Measurements from ENCODE around the gene NIPAL3.
"Not testable (repeated sequence)": the region's sequence is repeated elsewhere in the genome, so short reads cannot be mapped to it uniquely, and the experiment has no call there.

The NIPAL3 gene

DNA sequence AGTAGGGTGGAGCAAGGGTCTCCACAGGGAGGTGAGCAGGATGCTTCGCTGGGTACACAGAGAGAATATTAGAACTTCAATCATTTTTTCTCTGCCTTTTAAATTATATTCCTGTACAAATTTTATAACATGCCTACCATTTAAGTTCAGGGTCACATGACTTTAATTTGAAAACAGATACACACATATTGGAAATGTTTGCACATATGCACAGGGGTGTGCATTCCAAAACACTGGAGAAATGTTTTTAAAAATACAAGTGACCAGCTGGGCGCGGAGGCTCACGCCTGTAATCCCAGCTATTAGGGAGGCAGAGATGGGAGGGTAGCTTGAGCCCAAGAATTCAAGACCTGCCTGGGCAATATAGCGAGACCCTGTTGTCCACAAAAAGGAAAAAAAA lies 39.7 kb downstream of the NIPAL3 start:
- FAIRE-seq (no peak), DNase-seq (ENCODE audit: low spot score) (no peak)

DNA sequence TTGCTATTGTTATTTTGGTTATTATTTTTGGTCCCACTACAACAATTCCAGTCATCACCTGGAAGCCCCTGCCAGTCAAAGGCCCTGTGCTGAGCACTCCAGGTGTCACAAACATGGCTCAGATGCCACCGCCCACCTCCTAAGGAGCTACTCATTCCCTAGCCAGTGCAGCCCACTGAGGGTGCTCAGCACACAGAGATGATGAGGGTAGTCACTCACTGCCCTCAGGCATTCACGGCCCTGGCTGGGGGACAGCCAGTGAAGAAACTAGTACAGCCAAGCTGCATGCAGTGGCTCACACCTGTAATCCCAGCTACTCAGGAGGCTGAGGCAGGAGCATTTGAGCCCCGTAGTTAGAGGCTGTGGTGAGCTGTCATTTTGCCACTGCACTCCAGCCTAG lies 42.3 kb downstream of the NIPAL3 start:
- DNase-seq (ENCODE audit: low spot score) (no peak), FAIRE-seq (no peak)

DNA sequence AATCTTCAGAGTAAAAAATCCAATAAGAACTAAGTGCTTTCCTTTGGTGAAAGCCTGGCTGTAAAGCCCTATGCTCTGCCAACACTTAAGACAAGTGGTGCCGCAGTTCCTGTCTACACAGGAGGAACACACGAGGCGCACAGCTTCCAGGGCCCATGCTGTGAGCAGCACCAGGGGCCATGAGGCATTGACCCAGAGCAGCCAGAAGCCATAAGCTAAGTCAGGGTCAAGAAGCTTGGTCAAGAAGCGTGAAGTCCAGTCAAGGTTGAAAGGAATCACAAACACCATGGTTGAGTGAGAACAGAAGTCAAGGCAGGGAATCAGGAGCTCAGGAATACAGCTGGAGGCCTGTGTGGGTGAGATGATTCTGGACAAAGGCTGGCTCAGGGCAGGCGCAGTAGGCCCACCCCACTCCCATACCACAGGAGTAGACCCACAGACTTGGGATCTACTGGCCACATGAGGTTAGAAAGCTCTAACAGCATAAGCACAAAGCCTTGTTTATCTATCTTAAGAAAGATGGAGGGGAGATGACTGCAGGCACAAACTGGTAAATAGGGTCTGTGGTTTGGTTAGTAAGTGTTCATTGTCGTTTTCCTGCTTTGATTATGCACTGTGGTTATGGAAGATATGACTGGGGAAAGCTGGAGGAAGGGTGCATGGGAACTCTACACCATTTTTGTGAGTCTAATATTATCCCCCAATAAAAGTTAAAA lies 44.1 kb downstream of the NIPAL3 start:
- DNase-seq (ENCODE audit: low spot score) (no peak), FAIRE-seq (no peak)

DNA sequence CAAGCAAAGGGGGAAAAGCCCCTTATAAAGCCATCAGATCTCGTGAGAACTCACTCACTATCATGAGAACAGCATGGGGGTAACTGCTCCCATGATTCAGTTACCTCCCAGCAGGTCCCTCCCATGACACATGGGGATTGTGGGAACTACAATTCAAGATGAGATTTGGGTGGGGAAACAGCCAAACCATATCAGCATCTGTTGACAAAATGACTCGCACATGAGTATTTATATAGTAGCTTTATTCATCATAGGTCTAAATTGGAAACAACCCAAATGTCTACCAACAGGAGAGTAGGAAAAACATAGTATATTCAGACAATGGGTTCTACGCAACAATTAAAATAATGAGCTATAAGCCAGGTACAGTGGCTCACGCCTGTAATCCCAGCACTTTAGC lies 46.5 kb downstream of the NIPAL3 start:
- FAIRE-seq; DNase-seq (ENCODE audit: low spot score): not testable (repeated sequence)

DNA sequence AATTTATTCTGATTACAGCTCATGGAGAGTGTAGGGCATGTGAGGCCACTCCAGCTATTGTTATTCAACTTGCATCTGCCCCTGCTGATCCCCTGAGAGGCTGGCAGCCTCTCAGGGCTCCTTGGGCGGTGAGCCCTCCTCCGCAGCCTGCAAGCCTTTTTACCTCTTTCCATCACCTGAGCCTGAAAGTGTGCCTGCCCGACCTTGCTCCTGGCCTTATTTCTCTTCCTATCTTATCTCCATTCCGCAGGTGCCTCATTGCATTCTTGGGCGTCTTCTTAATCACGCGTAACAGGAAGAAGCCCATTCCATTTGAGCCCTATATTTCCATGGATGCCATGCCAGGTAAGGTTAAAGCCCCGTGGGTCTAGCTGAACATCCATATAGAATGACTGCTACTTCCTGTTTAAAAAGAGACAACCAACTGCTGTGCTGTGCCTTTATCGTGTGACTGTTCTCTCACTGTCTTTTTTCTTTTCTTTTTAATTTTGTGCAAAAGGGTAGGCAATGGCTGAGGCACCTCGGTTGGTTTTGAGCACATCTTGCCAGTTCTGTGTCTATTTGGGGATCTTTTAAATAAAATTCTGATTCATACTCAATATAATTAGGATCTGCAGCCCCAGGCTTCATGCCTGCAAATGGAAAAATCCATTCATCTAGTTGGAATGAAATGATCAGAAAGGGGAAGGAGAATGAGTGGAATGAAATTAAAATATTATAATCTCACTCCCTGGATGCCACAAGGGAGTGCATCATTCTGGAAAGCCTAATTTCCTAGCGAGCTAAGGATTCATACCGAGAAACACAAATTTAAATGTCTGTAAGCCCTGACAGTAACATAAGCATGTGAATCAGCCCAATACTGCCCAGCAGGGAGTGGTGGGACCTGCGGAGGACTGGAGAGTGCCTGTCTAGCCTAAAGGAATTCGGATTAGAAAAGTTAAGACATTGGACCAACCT lies 48.5 kb downstream of the NIPAL3 start:
- no peak for DNase-seq (ENCODE audit: low spot score)
- FAIRE-seq = no peak

DNA sequence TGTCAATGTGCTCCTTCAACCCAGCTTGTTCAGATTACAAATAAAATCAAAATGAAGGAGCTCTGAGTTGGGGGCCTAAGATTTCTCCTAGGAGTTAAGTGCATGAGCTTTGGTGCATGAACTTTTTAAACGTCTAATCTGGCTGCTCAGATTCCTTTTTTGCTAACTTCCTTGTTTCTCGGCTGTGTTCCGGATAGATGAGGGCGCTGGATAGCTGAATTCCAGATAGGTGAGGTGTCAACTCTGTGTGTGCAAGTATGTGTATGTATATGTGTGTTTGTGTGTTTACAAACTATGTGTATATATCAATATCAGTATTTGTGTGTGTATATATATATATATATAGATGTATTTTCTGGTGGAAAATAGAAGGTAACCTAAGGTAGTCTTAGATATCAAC lies 49.5 kb downstream of the NIPAL3 start:
- FAIRE-seq (no peak), DNase-seq (ENCODE audit: low spot score) (no peak)

DNA sequence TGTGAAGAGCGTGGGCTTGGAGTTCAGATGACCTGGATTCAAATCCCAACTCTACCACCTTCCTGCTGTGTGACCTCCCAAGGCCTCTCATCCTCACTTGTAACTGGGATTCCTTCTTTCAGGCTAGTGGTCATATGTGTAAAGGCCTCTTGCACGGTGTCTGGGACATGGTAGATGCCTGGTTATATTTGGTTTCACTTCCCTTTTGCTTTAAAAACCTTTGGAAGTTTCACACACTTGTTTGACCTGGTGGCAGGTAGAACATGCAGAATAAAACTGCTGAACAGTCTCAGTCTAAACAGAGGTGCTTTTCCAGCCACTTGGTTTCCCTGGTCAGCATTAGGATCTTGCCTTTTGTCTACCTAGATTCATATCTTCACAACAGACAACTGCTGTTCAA lies 50.0 kb downstream of the NIPAL3 start:
- DNase-seq (ENCODE audit: low spot score) = no peak
- FAIRE-seq = no peak

DNA sequence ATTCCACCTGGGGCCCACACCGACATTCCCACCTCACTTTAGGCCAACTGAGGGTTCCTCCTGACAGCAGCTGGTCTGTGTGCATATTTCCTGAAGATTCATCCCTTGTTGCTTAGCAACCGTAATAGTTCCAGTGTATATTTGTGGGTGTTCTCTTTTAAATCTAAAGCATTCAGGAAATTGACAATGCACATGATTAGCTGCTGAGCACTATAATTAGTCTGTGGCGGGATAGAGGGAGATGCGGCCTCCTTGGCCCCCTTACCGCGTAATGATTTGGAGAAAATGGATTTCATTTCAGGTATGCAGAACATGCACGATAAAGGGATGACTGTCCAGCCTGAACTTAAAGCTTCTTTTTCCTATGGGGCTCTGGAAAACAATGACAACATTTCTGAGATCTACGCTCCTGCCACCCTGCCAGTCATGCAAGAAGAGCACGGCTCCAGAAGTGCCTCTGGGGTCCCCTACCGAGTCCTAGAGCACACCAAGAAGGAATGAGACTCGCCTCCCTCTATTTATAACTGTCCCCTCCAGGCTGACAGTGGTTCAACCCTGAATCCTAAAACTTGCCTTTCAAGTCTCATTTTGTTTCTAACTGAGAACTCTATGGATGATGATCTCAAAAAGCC lies 53.2 kb downstream of the NIPAL3 start:
- DNase-seq (ENCODE audit: low spot score) = no peak
- no peak for FAIRE-seq

DNA sequence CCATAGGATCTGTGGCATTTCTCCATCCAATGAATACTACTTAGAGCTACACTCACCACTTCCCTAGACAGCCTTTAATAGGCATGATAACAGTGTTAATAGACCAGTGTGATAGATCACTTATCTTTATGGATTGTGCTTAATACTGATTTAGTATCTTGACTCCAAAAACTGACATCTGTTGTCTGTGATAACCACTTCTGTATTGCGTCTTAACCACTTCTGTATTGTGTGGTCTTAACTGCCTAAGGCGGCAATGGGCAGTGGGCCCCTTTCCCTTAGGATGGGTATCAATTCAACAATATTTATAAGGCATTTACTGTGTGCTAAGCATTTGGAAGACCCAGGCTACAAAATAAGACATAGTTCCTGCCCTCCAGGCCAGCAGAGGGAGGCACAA lies 55.0 kb downstream of the NIPAL3 start:
- DNase-seq (ENCODE audit: low spot score) = no peak
- no peak for FAIRE-seq

DNA sequence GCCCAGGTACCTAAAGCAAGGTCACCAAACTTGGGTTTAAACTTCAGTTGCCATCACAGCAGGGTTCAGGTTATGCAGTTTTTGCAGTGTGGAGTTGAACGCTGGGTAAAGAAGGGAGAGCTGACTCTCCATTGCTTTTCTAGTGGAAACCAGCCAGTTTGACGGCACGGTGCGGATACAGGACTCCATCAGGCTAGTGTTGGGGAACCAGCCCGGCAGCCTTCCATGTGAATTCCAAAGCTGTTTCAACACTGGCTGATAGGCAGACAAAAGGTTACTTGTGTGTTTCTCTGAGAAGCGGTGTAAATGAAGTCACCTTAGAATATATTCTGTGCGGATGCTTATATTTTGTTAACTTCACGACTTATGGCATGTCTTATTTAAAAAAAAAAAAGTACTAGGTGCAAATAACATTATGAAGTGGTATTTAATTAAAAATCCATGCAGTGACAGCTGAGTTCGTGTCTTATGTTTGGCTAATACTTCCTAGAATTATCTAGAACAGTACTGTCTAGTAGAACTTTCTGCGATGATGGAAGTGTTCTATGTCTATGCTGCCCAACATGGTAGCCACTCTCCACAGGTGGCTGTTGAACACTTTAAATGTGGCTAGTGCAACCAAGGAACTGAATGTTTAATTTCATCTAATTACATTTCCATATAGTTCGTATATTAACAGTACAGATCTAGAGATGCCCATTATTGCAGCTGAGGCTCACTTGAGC lies 57.1 kb downstream of the NIPAL3 start:
- DNase-seq (ENCODE audit: low spot score) = no peak
- no peak for FAIRE-seq

DNA sequence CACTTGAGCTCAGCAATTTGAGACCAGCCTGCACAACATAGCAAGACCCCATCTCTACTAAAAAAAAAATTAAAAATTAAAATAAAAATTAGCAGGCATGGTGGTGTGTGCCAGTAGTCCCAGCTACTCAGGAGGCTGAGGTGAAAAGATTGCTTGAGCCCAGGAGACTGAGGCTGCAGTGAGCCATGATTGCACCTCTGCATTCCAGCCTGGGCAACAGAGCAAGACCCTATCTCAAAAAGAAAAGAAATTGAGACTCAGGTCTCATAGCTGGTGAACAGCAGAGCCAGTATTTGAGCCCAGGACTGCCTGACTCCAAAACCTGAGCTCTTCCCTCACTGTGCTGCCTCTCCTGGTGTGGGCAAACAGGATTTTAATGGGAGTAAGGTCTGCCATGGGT lies 58.6 kb downstream of the NIPAL3 start:
- no peak for FAIRE-seq
- no peak for DNase-seq (ENCODE audit: low spot score)

DNA sequence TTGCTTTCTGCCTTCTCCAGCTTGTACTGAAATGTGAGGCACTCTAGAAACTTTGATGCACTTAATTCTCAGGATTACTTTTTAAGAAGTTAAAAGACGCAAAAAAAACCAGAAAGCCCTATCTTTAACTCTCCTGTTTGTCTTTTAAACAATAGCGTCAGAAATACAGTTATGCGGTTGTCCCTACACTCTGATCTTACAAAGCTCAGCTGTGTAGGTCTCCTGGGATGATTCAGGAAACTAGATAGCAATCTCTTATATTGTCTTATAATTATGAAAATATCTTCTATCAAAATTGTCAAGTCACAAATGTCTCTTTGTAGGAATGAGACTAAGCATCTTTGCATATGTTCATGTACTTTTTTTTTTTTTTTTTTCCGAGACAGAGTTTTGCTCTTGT lies 60.1 kb downstream of the NIPAL3 start:
- no peak for FAIRE-seq
- DNase-seq (ENCODE audit: low spot score) = no peak

DNA sequence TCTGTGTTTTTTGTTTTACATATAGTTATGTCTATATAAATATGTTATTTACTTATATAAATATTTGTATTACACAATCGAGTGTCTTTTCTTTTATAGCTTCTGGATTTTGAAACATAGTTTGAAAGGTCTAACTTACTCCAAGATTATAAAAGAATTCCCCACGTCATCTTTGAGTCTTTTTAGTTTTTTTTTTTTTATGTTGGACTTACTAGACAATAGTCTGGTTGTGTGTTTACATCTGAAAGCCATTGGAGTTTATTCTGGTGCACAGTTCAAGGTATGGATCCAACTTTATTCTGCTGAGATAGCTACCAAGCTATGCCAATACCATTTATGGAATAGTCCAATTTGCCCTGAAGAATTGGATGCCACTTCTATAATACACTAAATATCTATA lies 61.0 kb downstream of the NIPAL3 start:
- DNase-seq (ENCODE audit: low spot score) (no peak), FAIRE-seq (no peak)

DNA sequence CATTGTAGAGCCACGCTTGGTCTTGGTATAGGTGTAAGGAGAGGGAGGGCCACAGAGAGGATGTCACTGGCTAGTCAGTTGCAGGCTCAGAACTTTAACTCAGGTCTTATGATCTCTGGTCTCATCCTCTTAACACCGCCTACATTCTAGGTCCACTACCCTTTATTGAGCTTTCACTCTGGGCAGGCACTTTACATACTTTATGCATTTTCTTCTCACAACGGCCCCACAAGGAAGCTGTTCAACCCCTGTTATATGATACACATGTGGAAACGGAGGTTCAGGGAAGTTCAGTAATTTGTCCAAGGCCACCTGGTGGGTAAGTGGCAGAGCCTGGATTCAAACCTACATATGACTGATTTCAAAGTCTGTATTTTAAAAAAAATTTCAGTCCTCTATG lies 61.7 kb downstream of the NIPAL3 start:
- FAIRE-seq = no peak
- no peak for DNase-seq (ENCODE audit: low spot score)

DNA sequence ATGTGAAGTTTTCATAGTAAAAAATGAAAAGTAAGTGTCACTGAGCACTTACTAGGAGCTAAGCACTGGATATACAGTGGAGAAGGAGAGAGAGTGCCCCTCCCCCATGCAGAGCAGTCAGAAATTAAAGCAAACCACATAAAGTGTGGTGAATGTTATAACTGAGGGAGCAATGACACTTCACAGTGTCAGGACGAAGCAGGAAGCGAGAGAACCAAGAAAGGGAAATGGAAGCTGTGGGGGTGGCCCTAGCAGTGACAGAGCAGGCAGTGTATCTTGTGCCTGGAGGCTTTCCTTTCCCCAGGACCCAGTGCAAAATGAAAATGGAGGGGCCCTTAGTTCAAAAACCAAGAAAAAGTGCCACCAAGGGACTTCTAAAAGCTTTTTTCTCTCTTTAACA lies 65.5 kb downstream of the NIPAL3 start:
- no peak for FAIRE-seq

DNA sequence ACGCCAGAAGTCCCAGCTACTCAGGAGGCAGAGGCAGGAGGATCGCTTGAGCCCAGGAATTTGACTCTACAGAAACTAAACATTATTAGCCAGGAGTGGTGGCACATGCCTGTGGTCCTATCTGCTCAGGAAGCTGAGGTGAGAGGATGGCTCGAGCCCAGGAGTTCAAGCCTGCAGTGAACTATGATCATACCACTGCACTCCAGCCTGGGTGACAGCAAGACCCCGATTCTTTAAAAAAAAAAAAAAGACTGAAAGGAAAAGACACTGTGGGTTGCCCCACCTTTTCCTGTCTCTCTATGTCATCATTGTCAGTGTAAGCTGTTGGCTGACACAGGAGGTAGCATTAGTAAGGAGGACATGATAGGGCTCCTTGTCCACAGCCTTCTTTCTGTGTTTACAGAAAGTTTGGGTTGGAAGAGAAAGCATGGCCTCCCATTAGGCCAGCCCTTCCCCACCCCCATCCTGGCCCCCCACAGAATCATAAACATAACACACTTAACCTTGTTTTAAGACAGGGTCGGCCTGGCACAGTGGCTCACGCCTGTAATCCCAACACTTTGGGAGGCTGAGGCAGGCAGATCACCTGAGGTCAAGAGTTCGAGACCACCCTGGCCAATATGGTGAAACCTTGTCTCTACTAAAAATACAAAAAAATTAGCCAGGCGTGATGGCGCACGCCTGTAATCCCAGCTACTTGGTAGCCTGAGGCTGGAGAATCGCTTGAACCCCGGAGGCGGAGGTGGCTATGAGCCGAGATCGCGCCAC lies 66.4 kb downstream of the NIPAL3 start:
- no peak for FAIRE-seq
- no peak for DNase-seq (ENCODE audit: low spot score)

More for the DNA sequence above, 65.5 kb downstream of the NIPAL3 start:
- DNase-seq (ENCODE audit: low spot score) = no peak

DNA sequence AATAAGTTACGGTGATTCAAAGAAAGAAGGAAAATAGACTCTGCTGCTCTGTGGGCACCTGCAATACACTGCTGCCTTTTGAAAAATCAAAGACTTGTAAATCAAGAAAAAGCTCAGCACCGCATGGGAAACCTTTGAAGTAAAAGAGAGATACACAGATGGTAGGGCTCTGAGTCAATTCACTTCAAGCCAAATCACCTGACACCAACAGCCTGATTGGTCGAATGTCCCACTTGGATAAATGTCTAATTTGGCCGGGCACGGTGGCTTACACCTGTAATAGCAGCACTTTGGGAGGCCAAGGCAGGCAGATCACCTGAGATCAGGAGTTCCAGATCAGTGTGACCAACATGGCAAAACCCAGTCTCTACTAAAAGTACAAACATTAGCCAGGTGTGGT lies 67.8 kb downstream of the NIPAL3 start:
- no peak for FAIRE-seq
- DNase-seq (ENCODE audit: low spot score) = no peak

DNA sequence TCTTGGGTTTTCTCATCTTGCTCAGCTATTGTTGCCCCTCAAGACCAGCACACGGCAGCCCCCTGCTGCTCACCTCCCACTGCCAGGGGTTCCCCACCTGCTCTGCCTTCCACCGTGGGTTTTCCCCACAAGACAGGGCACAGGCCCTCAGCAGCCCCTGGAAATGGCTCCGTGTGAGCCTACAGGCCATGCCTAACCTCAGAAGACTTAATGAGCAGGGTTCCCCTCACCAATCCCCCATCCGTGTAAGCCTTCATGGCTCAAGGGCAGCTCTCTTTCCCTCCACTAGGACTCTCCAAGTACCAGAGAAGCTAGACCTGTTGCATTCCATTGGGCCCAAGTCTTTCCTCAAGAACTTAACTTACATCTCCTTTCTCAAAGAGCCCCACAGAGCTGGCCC lies 68.6 kb downstream of the NIPAL3 start:
- FAIRE-seq (no peak), DNase-seq (ENCODE audit: low spot score) (no peak)

DNA sequence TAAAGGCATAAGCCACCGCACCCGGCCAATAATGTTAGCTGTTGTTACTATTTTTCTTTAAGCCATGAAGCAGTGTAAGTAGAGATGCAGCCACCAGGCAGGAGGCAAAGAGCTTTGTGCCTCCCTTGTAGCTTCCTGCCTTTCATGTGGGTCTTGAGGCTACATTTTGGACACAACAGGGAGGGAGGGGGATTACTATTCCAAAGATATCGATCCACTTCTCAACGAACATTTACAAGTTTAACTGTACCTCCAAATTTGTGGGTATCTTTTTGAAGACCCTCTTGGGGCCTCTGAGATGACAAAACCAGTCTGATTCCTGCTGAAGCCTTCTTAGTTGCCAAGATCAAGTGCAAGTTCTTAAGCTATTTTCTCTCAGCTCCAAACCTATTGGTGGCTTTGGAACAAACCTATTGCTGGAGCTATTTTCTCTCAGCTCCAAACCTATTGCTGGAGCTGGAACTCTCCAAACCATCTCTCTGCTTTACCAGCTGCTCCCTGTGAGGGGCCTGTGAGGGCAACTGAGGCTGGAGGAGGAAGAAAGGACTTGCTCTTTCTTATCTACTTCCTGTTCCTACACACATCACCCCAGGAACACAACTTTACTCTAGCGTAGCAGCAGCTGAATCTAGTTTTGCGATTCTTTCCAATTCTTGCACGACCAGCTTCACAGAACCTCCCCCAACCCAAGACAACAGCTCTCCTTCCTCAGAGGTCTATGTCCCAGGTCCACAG lies 70.9 kb downstream of the NIPAL3 start:
- DNase-seq (ENCODE audit: low spot score) (no peak), FAIRE-seq (no peak)

DNA sequence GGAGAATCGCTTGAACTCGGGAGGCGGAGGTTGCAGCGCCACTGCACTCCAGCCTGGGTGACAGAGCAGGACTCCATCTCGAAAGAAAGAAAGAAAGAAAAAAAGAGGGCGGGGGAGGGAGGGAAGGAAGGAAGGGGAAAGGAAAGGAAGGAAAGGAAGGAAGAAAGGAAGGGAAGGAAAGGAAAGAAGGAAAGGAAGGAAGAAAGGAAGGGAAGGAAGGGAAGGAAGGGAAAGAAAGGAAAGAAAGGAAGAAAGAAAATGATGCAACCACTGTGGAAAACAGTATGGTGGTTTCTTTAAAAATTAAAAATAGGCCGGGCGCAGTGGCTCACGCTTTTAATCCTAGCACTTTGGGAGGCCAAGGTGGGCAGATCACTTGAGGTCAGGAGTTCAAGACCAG lies 71.9 kb downstream of the NIPAL3 start:
- FAIRE-seq = no peak
- DNase-seq (ENCODE audit: low spot score) = no peak

Measured in urothelium cell line (cell line).